ENCODE results near the gene SP140L.
"Not testable (repeated sequence)": the region's sequence is repeated elsewhere in the genome, so short reads cannot be mapped to it uniquely, and the experiment has no call there.

The SP140L gene

GRCh38 chr2:230358305-230358704, 31.3 kb downstream of the SP140L start:
- DNase-seq (ENCODE audit: insufficient read length, low spot score): no peak
- TF ChIP-seq POLR2AphosphoS5 (IDR thresholded peaks at IDR 0.05; ENCODE audit: low read depth, low read length): no peak
- no peak for TF ChIP-seq POLR2A (IDR thresholded peaks at IDR 0.05; ENCODE audit: low read depth, low read length)
- no peak for TF ChIP-seq POU2F2 (IDR thresholded peaks at IDR 0.05; ENCODE audit: low read depth, low read length)
- TF ChIP-seq PAX5 (IDR thresholded peaks at IDR 0.05; ENCODE audit: insufficient read depth, low read length, severe bottlenecking): no peak
- TF ChIP-seq SPI1 (IDR thresholded peaks at IDR 0.05; ENCODE audit: low read depth, low read length): no peak
- TF ChIP-seq TAF1 (IDR thresholded peaks at IDR 0.05; ENCODE audit: low read depth, low read length): no peak
- no peak for FAIRE-seq

- DNase-seq (ENCODE audit: insufficient read length, low spot score): no peak
- TF ChIP-seq SPI1 (IDR thresholded peaks at IDR 0.05; ENCODE audit: low read depth, low read length) (no peak), POLR2AphosphoS5 (IDR thresholded peaks at IDR 0.05; ENCODE audit: low read depth, low read length) (no peak), POLR2A (IDR thresholded peaks at IDR 0.05; ENCODE audit: low read depth, low read length) (no peak), POU2F2 (IDR thresholded peaks at IDR 0.05; ENCODE audit: low read depth, low read length) (no peak), PAX5 (IDR thresholded peaks at IDR 0.05; ENCODE audit: insufficient read depth, low read length, severe bottlenecking) (no peak), TAF1 (IDR thresholded peaks at IDR 0.05; ENCODE audit: low read depth, low read length) (no peak)
- no peak for FAIRE-seq
Observed at GRCh38 chr2:230360028-230360427, 33.0 kb downstream of the SP140L start.

GRCh38 chr2:230362030-230362691, 35.2 kb downstream of the SP140L start:
- DNase-seq (ENCODE audit: insufficient read length, low spot score): no peak
- FAIRE-seq: peak; percentile 78
- TF ChIP-seq SPI1 (IDR thresholded peaks at IDR 0.05; ENCODE audit: low read depth, low read length) (peak; percentile 78), TAF1 (IDR thresholded peaks at IDR 0.05; ENCODE audit: low read depth, low read length) (no peak)

DNA sequence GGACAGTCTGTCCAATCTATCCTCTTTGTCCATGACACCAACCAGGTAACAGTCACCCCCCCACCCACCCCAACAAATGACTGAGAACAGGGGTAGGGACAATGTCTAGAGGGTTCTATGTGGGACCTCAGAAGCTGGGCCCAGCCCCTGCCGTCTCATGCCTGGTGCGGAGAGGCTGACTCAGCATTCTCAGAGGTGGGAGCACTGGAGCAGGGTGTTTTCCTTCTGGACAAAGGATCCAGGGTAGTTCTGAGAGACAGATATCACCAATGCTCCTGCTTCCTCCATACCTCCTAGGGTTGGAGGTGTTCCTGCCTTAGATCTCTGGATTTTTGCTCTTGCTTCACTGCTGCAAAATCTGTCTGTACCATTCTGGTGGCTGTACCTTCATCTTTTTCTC, 55.1 kb downstream of the SP140L start:
- DNase-seq (ENCODE audit: insufficient read length, low spot score) (no peak), FAIRE-seq (no peak)
- no peak for TF ChIP-seq POU2F2 (IDR thresholded peaks at IDR 0.05; ENCODE audit: low read depth, low read length)
- TF ChIP-seq PAX5 (IDR thresholded peaks at IDR 0.05; ENCODE audit: insufficient read depth, low read length, severe bottlenecking): no peak
- TF ChIP-seq TAF1 (IDR thresholded peaks at IDR 0.05; ENCODE audit: low read depth, low read length): no peak
- TF ChIP-seq POLR2A (IDR thresholded peaks at IDR 0.05; ENCODE audit: low read depth, low read length): no peak
- no peak for TF ChIP-seq SPI1 (IDR thresholded peaks at IDR 0.05; ENCODE audit: low read depth, low read length)
- TF ChIP-seq POLR2AphosphoS5 (IDR thresholded peaks at IDR 0.05; ENCODE audit: low read depth, low read length): no peak

GRCh38 chr2:230383453-230383852, 56.5 kb downstream of the SP140L start:
- FAIRE-seq (peak; percentile 13), DNase-seq (ENCODE audit: insufficient read length, low spot score) (no peak)
- no peak for TF ChIP-seq TAF1 (IDR thresholded peaks at IDR 0.05; ENCODE audit: low read depth, low read length)
- no peak for TF ChIP-seq POLR2A (IDR thresholded peaks at IDR 0.05; ENCODE audit: low read depth, low read length)
- TF ChIP-seq PAX5 (IDR thresholded peaks at IDR 0.05; ENCODE audit: insufficient read depth, low read length, severe bottlenecking): no peak
- TF ChIP-seq POU2F2 (IDR thresholded peaks at IDR 0.05; ENCODE audit: low read depth, low read length): no peak
- TF ChIP-seq SPI1 (IDR thresholded peaks at IDR 0.05; ENCODE audit: low read depth, low read length): no peak
- no peak for TF ChIP-seq POLR2AphosphoS5 (IDR thresholded peaks at IDR 0.05; ENCODE audit: low read depth, low read length)

DNA sequence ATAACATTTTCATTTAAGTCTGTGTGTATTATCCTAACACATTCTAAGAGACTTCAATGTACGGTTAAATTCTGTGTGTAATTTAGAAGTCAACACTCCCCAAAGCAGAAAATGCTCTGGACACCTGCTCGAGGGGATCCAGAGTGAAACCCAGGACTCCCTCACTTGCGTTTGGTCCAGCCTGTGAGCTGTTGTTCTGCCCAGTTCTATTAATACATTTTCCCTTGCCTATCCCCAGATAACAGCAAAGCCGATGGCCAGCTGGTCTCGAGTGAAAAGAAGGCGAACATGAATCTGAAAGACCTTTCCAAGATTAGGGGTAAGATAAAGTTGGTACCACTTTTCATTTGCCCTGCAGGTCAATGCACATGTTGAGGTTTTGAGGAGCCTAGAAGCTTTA, 58.0 kb downstream of the SP140L start:
- DNase-seq (ENCODE audit: insufficient read length, low spot score) (no peak), FAIRE-seq (no peak)
- TF ChIP-seq PAX5 (IDR thresholded peaks at IDR 0.05; ENCODE audit: insufficient read depth, low read length, severe bottlenecking) (no peak), POU2F2 (IDR thresholded peaks at IDR 0.05; ENCODE audit: low read depth, low read length) (no peak), SPI1 (IDR thresholded peaks at IDR 0.05; ENCODE audit: low read depth, low read length) (no peak)

GRCh38 chr2:230394301-230394700, 67.3 kb downstream of the SP140L start:
- DNase-seq (ENCODE audit: insufficient read length, low spot score) (no peak), FAIRE-seq (no peak)
- TF ChIP-seq POLR2AphosphoS5 (IDR thresholded peaks at IDR 0.05; ENCODE audit: low read depth, low read length) (no peak), PAX5 (IDR thresholded peaks at IDR 0.05; ENCODE audit: insufficient read depth, low read length, severe bottlenecking) (no peak), TAF1 (IDR thresholded peaks at IDR 0.05; ENCODE audit: low read depth, low read length) (no peak), POLR2A (IDR thresholded peaks at IDR 0.05; ENCODE audit: low read depth, low read length) (no peak), POU2F2 (IDR thresholded peaks at IDR 0.05; ENCODE audit: low read depth, low read length) (no peak), SPI1 (IDR thresholded peaks at IDR 0.05; ENCODE audit: low read depth, low read length) (no peak)

GRCh38 chr2:230398698-230399097, 71.7 kb downstream of the SP140L start:
- FAIRE-seq; DNase-seq (ENCODE audit: insufficient read length, low spot score): not testable (repeated sequence)

DNA sequence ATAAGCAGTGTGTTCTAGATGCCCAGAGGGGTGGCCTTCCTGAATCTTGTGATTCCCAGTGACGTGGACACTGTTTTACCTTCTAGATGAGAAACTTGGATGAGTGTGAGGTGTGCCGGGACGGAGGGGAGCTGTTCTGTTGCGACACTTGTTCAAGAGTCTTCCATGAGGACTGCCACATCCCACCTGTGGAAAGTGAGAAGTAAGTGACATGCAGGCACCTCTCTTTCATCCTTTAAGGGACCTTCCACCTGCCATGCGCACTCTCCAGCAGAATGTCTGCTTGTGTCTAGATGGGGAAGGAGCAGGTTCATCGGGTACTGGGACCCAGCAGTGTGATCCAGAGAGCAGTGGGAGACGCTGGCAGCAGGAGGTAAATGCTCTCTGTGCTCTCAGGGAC, 73.0 kb downstream of the SP140L start:
- FAIRE-seq: no peak
- no peak for DNase-seq (ENCODE audit: insufficient read length, low spot score)
- no peak for TF ChIP-seq POU2F2 (IDR thresholded peaks at IDR 0.05; ENCODE audit: low read depth, low read length)

- DNase-seq (ENCODE audit: insufficient read length, low spot score) (no peak), FAIRE-seq (no peak)
- no peak for TF ChIP-seq TAF1 (IDR thresholded peaks at IDR 0.05; ENCODE audit: low read depth, low read length)
- TF ChIP-seq PAX5 (IDR thresholded peaks at IDR 0.05; ENCODE audit: insufficient read depth, low read length, severe bottlenecking): no peak
- TF ChIP-seq POU2F2 (IDR thresholded peaks at IDR 0.05; ENCODE audit: low read depth, low read length): no peak
- TF ChIP-seq POLR2AphosphoS5 (IDR thresholded peaks at IDR 0.05; ENCODE audit: low read depth, low read length): no peak
- TF ChIP-seq SPI1 (IDR thresholded peaks at IDR 0.05; ENCODE audit: low read depth, low read length): no peak
- TF ChIP-seq POLR2A (IDR thresholded peaks at IDR 0.05; ENCODE audit: low read depth, low read length): no peak
Observed at GRCh38 chr2:230400454-230400853, 73.5 kb downstream of the SP140L start.

DNA sequence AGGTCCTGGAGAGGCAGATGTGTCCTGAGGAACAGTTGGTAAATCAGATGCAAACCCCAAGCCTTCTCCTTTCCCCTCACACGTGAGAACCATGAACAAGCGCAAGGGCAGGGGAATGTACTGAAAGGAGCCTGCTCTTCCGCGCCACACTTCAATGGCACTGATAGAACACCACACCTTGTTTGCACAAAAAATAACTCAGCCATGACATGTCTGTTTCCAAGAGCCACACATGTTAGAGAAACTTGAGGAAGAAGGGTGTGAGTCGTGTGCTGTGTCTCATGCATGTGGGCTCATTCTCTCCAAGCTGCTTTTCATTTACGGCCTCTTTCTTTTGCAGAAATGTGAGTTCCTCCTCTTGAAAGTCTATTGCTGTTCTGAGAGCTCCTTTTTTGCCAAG, 74.0 kb downstream of the SP140L start:
- not testable (repeated sequence) for FAIRE-seq

More for the DNA sequence above, 74.0 kb downstream of the SP140L start:
- DNase-seq (ENCODE audit: insufficient read length, low spot score): not testable (repeated sequence)
